Endothelial cell of umbilical vein (primary cell): ENCODE data around the gene GFI1B. TPM values are rescaled to one million over a fixed set of nuclear protein-coding genes. Genes with fewer than 3 reads are reported as not detected.
"Not testable (repeated sequence)": the region's sequence is repeated elsewhere in the genome, so short reads cannot be mapped to it uniquely, and the experiment has no call there.

ENCODE experiments used
- BruUV-seq: library from RNA; stranded (reverse); fragments of 400-500 nt; replicated peaks from 2 replicates; lab custom pipeline; 2021; lab: Mats Ljungman, UMichigan
- CTCF ChIA-PET: fragments of 300-600, 350-600 bp; sonication (Branson Sonifier 250); formaldehyde crosslinking; loops from one replicate; lab custom pipeline; 2021; ENCODE audit warnings: antibody characterized with exemption, inconsistent platforms; lab: Charles Lee
- POLR2A ChIA-PET: fragments of 300-600, 350-600 bp; sonication (Branson Sonifier 250); formaldehyde crosslinking; loops from one replicate; lab custom pipeline; 2021; ENCODE audit warnings: antibody characterized with exemption, inconsistent platforms; lab: Charles Lee
- DNase-seq: peaks from one replicate; pipeline ENCODE4 v3.0.0-alpha.2; 2011; ENCODE audit warnings: low read depth, low spot score
- FAIRE-seq: peaks from 2 replicates; lab custom pipeline; 2011; peaks lifted over from hg19 to GRCh38; lab: Jason Lieb, UNC
- H2AFZ ChIP-seq: 2 replicates; pipeline ENCODE4 v1.6.0; 2012; ENCODE audit warnings: low read depth, low read length, control low read depth, inconsistent platforms
- H3K27ac ChIP-seq: 2 replicates; pipeline ENCODE4 v1.5.1; 2011; ENCODE audit warnings: low read depth, mild to moderate bottlenecking, control low read depth, low read length, moderate library complexity; ENCODE audit not compliant: insufficient read depth
- H3K27me3 ChIP-seq, 2 experiments: 2 replicates each; pipeline versions ENCODE4 v1.6.0 to v1.6.1; 2011; ENCODE audit warnings: low read length in 2 of 2, mixed read lengths in 1 of 2; ENCODE audit not compliant: control insufficient read depth in 2 of 2, insufficient read depth in 2 of 2
- H3K36me3 ChIP-seq, 2 experiments: 2 replicates in 1 of 2; 3 replicates in 1 of 2; pipeline ENCODE4 v1.5.1; 2011; ENCODE audit warnings: low read length in 2 of 2, mild to moderate bottlenecking in 1 of 2, moderate library complexity in 1 of 2; ENCODE audit not compliant: control insufficient read depth in 2 of 2, insufficient read depth in 2 of 2; ENCODE audit errors: extremely low read depth in 1 of 2
- H3K4me1 ChIP-seq: 3 replicates; pipeline ENCODE4 v1.5.1; 2011; ENCODE audit warnings: mild to moderate bottlenecking, low read length; ENCODE audit not compliant: control insufficient read depth, insufficient read depth; ENCODE audit errors: extremely low read depth
- H3K4me2 ChIP-seq: 2 replicates; pipeline ENCODE4 v1.6.1; 2011; ENCODE audit warnings: low read length, control low read depth, mixed read lengths; ENCODE audit not compliant: insufficient read depth
- H3K4me3 ChIP-seq, 3 experiments: fragments of 200-600 bp in 1 of 3; sonication (generic), shearing (Covaris generic) in 1 of 3; replicated peaks in 1 of 3; 2 replicates each; pipeline ENCODE4 v1.5.1; 2011 to 2016; ENCODE audit warnings: control low read depth in 3 of 3, low read length in 3 of 3, mild to moderate bottlenecking in 2 of 3, inconsistent platforms in 1 of 3, low read depth in 1 of 3, moderate library complexity in 1 of 3; ENCODE audit not compliant: insufficient read depth in 1 of 3
- H3K79me2 ChIP-seq: 2 replicates; pipeline ENCODE4 v1.6.0; 2012; ENCODE audit warnings: low read length, inconsistent platforms; ENCODE audit not compliant: control insufficient read depth, insufficient read depth
- H3K9ac ChIP-seq: replicated peaks from 2 replicates; pipeline ENCODE3; 2011; ENCODE audit warnings: low read length, control low read depth; ENCODE audit not compliant: insufficient read depth; ENCODE audit errors: extremely low read depth
- H3K9me1 ChIP-seq: replicated peaks from 3 replicates; pipeline ENCODE4 v1.6.0; 2011; ENCODE audit warnings: mild to moderate bottlenecking, low read length; ENCODE audit not compliant: control insufficient read depth, insufficient read depth; ENCODE audit errors: extremely low read depth
- H3K9me3 ChIP-seq: replicated peaks from 2 replicates; pipeline ENCODE4 v1.5.1; 2012; ENCODE audit warnings: low read length, inconsistent platforms; ENCODE audit not compliant: control insufficient read depth, insufficient read depth
- H4K20me1 ChIP-seq: replicated peaks from 2 replicates; pipeline ENCODE3; 2011; ENCODE audit warnings: mild to moderate bottlenecking, low read length; ENCODE audit not compliant: control insufficient read depth, insufficient read depth; ENCODE audit errors: extremely low read depth
- CTCF ChIP-seq, 2 donors: IDR thresholded peaks; 1 replicate in 1 of 2; 2 replicates in 1 of 2; pipeline ENCODE4 v1.5.1; 2011; ENCODE audit warnings: low read length in 2 of 2, mild to moderate bottlenecking in 2 of 2, moderate library complexity in 2 of 2, control low read depth in 1 of 2, inconsistent platforms in 1 of 2, low read depth in 1 of 2; ENCODE audit not compliant: insufficient read depth in 1 of 2; ENCODE audit errors: extremely low read depth in 1 of 2
- MAX ChIP-seq: IDR thresholded peaks from 2 replicates; pipeline ENCODE4 v1.6.1; 2011; ENCODE audit not compliant: insufficient read depth, insufficient read length
- dilution Hi-C: fragments of 300-500 bp; cut with MboI; formaldehyde crosslinking; loops from one replicate; pipeline ENCODE4 v1.15.0; 2019; ENCODE audit warnings: low sequenced_read_pairs; ENCODE audit not compliant: extremely low pct_ligation_motif_present
- intact Hi-C: fragments of 100-400 bp; cut with micrococcal nuclease; formaldehyde crosslinking; loops from one replicate; pipeline ENCODE4 v1.10.0; 2022
- polyA plus RNA-seq, 4 experiments: library from polyadenylated mRNA; depleted of rRNA in 3 of 4; stranded (reverse) in 3 of 4; unstranded in 1 of 4; fragments of >200 nt; gene quantifications; 2 replicates each; pipeline versions ENCODE4 v1.2.1 to v1.2.3, GENCODE V29; 2011 to 2012; ENCODE audit warnings: missing spikeins in 1 of 4
- total RNA-seq: library from RNA; stranded (reverse); gene quantifications from 2 replicates; pipeline ENCODE4 v1.2.3, GENCODE V29; 2021

The GFI1B gene
- total and polyA plus RNA-seq, 2 donors (not counting 3 experiments of a cell fraction or from before 2014, with no cell fraction given), result 0.04 TPM; not detected in 1

GRCh38 chr9:133037775-133038515, 59.5 kb downstream of the GFI1B start:
- peaks cover 0 to 13% of the 10 kb centered on the region in 2 experiments for H3K36me3 ChIP-seq
- no peaks in the 10 kb centered on the region for H3K4me1 ChIP-seq
- DNase-seq (no peak), FAIRE-seq (no peak)
- H3K9me3 ChIP-seq, result no peaks in the 10 kb centered on the region
- ChIA-PET POLR2A (no interaction called here), CTCF (no interaction called here)
- no peak overlapping the region for H3K27ac ChIP-seq
- H2AFZ ChIP-seq, result no peak overlapping the region
- TF ChIP-seq MAX (no peak), CTCF (IDR thresholded peaks at IDR 0.05; ENCODE audit: extremely low read depth in 1 of 2, insufficient read depth in 1 of 2, low read depth in 1 of 2, low read length in 2 of 2) (no peak)
- H3K79me2 ChIP-seq, result peaks cover 70% of the 10 kb centered on the region
- BruUV-seq, result no TSS peak
- intact Hi-C loops (no loop called here), dilution Hi-C loops (no loop called here)
- H3K9me1 ChIP-seq, result no peaks in the 10 kb centered on the region
- no peaks in the 10 kb centered on the region for H4K20me1 ChIP-seq
- no peaks in the 10 kb centered on the region for H3K27me3 ChIP-seq
- H3K9ac ChIP-seq, result no peak overlapping the region
- H3K4me3 ChIP-seq, result no peak overlapping the region
- no peak overlapping the region for H3K4me2 ChIP-seq

GRCh38 chr9:133040892-133041479, 62.5 kb downstream of the GFI1B start:
- H2AFZ ChIP-seq, H3K4me2 ChIP-seq, H3K4me3 ChIP-seq, dilution Hi-C loops, H3K27me3 ChIP-seq, H3K9ac ChIP-seq, POLR2A ChIA-PET, H3K9me3 ChIP-seq, H3K27ac ChIP-seq, BruUV-seq, H3K9me1 ChIP-seq, H3K4me1 ChIP-seq, H4K20me1 ChIP-seq: not testable (repeated sequence)
- intact Hi-C loops, result loop anchor here (1.0 kb wide), 2 partner anchors 62 to 103 kb away; no protein-coding TSS in a partner anchor
- FAIRE-seq (peak; percentile 68), DNase-seq (peak; percentile 27)
- TF ChIP-seq CTCF (IDR thresholded peaks at IDR 0.05; ENCODE audit: extremely low read depth in 1 of 2, insufficient read depth in 1 of 2, low read depth in 1 of 2, low read length in 2 of 2), result peak; percentile 35 to 55
- Histone ChIP-seq H3K36me3 (peaks cover 8 to 31% of the 10 kb centered on the region in 2 experiments), H3K79me2 (peaks cover 40% of the 10 kb centered on the region)
- CTCF ChIA-PET, result interaction anchor here (0.8 to 3.3 kb wide), 9 partner anchors 10 to 145 kb away, joined by 3 to 46 read pairs (median 3); partner anchors contain the start of gene GTF3C5
